ENCODE measurements around the gene MAST2.

DNA sequence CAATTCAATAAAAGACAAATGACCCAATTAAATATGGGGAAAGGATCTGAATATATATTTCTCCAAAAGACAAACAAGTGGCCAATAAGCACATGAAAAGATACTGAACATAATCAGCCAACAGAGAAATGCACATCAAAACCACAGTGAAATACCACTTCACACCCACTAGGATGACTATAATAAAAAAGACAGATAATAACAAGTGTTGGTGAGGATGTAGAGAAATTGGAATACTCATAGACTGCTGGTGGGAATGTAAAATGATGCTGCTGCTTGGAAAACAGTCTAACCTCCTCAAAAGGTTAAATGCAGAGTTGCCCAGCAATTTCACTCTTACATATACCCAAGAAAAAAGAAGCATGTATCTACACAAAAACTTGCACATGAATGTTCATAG is 280.2 kb downstream of the MAST2 start:
- TF ChIP-seq, protein P1, sequence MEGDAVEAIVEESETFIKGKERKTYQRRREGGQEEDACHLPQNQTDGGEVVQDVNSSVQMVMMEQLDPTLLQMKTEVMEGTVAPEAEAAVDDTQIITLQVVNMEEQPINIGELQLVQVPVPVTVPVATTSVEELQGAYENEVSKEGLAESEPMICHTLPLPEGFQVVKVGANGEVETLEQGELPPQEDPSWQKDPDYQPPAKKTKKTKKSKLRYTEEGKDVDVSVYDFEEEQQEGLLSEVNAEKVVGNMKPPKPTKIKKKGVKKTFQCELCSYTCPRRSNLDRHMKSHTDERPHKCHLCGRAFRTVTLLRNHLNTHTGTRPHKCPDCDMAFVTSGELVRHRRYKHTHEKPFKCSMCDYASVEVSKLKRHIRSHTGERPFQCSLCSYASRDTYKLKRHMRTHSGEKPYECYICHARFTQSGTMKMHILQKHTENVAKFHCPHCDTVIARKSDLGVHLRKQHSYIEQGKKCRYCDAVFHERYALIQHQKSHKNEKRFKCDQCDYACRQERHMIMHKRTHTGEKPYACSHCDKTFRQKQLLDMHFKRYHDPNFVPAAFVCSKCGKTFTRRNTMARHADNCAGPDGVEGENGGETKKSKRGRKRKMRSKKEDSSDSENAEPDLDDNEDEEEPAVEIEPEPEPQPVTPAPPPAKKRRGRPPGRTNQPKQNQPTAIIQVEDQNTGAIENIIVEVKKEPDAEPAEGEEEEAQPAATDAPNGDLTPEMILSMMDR (IDR thresholded peaks at IDR 0.05) = no peak
- no peak for TF ChIP-seq POLR2A (IDR thresholded peaks at IDR 0.05)

All from testis (tissue), 2 donors.